KMS-11 (cell line): Measurements from ENCODE around the gene ZNF778.

ENCODE experiments used
- H2AFZ ChIP-seq: fragments of 200-600 bp; sonication (generic); 2 replicates; pipeline ENCODE4 v1.6.1; 2016; ENCODE audit warnings: antibody characterized with exemption, mixed run types, low read depth
- H3K27ac ChIP-seq: fragments of 200-600 bp; sonication (generic); 2 replicates; pipeline ENCODE4 v1.6.1; 2016; ENCODE audit warnings: mild to moderate bottlenecking, mixed run types
- H3K27me3 ChIP-seq: fragments of 200-600 bp; sonication (generic); 2 replicates; pipeline ENCODE4 v1.6.1; 2017; ENCODE audit warnings: mild to moderate bottlenecking, low read depth, mixed run types, moderate library complexity; ENCODE audit not compliant: insufficient read depth
- H3K36me3 ChIP-seq: fragments of 200-600 bp; sonication (generic); 2 replicates; pipeline ENCODE4 v1.6.1; 2017; ENCODE audit warnings: mild to moderate bottlenecking, mixed run types; ENCODE audit not compliant: insufficient read depth
- H3K4me1 ChIP-seq: fragments of 200-600 bp; sonication (generic); 2 replicates; pipeline ENCODE4 v1.6.1; 2016; ENCODE audit warnings: mild to moderate bottlenecking, low read depth, mixed run types; ENCODE audit not compliant: poor library complexity, severe bottlenecking
- H3K4me2 ChIP-seq: fragments of 200-600 bp; sonication (generic); 2 replicates; pipeline ENCODE4 v1.7.0; 2016; ENCODE audit warnings: mild to moderate bottlenecking, mixed run types
- H3K4me3 ChIP-seq: fragments of 200-600 bp; sonication (generic); IDR thresholded peaks from 2 replicates; pipeline ENCODE4 v1.6.1; 2017; ENCODE audit warnings: low read depth, low read length, mixed read lengths; ENCODE audit not compliant: insufficient read depth
- H3K79me2 ChIP-seq: fragments of 200-600 bp; sonication (generic); 2 replicates; pipeline ENCODE4 v1.6.1; 2016; ENCODE audit warnings: low read depth, mixed run types; ENCODE audit not compliant: insufficient read depth
- H3K9ac ChIP-seq: fragments of 200-600 bp; sonication (generic); 2 replicates; pipeline ENCODE4 v1.6.1; 2016; ENCODE audit warnings: mild to moderate bottlenecking, mixed run types
- H4K20me1 ChIP-seq: fragments of 200-600 bp; sonication (generic); 2 replicates; pipeline ENCODE4 v1.6.1; 2016; ENCODE audit warnings: mild to moderate bottlenecking, mixed run types; ENCODE audit not compliant: insufficient read depth
- CTCF ChIP-seq: fragments of 200-600 bp; sonication (generic); conservative IDR thresholded peaks from 2 replicates; pipeline ENCODE4 v1.6.1; 2017; ENCODE audit warnings: low read depth, mild to moderate bottlenecking, antibody characterized with exemption, low read length, moderate library complexity, mixed read lengths

Gene ZNF778

GRCh38 chr16:89248196-89248982 is 30.9 kb downstream of the ZNF778 start:
- TF ChIP-seq CTCF = no peak
- no peak overlapping the region for H3K9ac ChIP-seq
- H3K79me2 ChIP-seq = no peaks in the 10 kb centered on the region
- H3K4me1 ChIP-seq = no peaks in the 10 kb centered on the region
- no peaks in the 10 kb centered on the region for H4K20me1 ChIP-seq
- no peak overlapping the region for H3K27ac ChIP-seq
- no peak overlapping the region for H3K4me3 ChIP-seq
- no peak overlapping the region for H3K4me2 ChIP-seq
- H3K36me3 ChIP-seq = no peaks in the 10 kb centered on the region
- H2AFZ ChIP-seq = peak overlapping the region; percentile 44; the same call in 1 of the 2 replicates
- H3K27me3 ChIP-seq = no peaks in the 10 kb centered on the region

GRCh38 chr16:89253548-89254287 is 36.2 kb downstream of the ZNF778 start:
- Histone ChIP-seq H3K79me2 (no peaks in the 10 kb centered on the region), H3K27ac (no peak overlapping the region), H3K27me3 (no peaks in the 10 kb centered on the region), H3K4me2 (no peak overlapping the region), H4K20me1 (no peaks in the 10 kb centered on the region), H3K4me3 (no peak overlapping the region), H3K4me1 (no peaks in the 10 kb centered on the region), H2AFZ (no peak overlapping the region), H3K9ac (no peak overlapping the region), H3K36me3 (no peaks in the 10 kb centered on the region)
- no peak for TF ChIP-seq CTCF

- H2AFZ ChIP-seq = no peak overlapping the region
- TF ChIP-seq CTCF = no peak
- no peaks in the 10 kb centered on the region for H3K36me3 ChIP-seq
- H3K4me2 ChIP-seq = no peak overlapping the region
- H3K27ac ChIP-seq = no peak overlapping the region
- no peaks in the 10 kb centered on the region for H3K79me2 ChIP-seq
- no peaks in the 10 kb centered on the region for H3K4me1 ChIP-seq
- no peak overlapping the region for H3K9ac ChIP-seq
- no peak overlapping the region for H3K4me3 ChIP-seq
- H4K20me1 ChIP-seq = no peaks in the 10 kb centered on the region
- no peaks in the 10 kb centered on the region for H3K27me3 ChIP-seq
Measured at GRCh38 chr16:89256651-89257254, 39.2 kb downstream of the ZNF778 start.

- no peak for TF ChIP-seq CTCF
- Histone ChIP-seq H3K4me2 (no peak overlapping the region), H3K27ac (no peak overlapping the region), H3K9ac (no peak overlapping the region), H4K20me1 (no peaks in the 10 kb centered on the region), H3K27me3 (no peaks in the 10 kb centered on the region), H3K4me1 (no peaks in the 10 kb centered on the region), H3K79me2 (no peaks in the 10 kb centered on the region), H2AFZ (no peak overlapping the region), H3K4me3 (no peak overlapping the region), H3K36me3 (no peaks in the 10 kb centered on the region)
Measured at GRCh38 chr16:89257281-89257731, 39.8 kb downstream of the ZNF778 start.
